HL-60 (cell line): ENCODE data around the gene ADSL.

ENCODE experiments used
- DNase-seq, 2 experiments: peaks; one replicate each; pipeline ENCODE4 v3.0.0-alpha.2; 2010 to 2020; ENCODE audit warnings: low read depth in 1 of 2, low spot score in 1 of 2
- H3K27ac ChIP-seq: fragments of 250-450 bp; sonication (Bioruptor Pico); replicated peaks from 2 replicates; pipeline ENCODE4 v1.5.1; 2020; ENCODE audit warnings: mild to moderate bottlenecking, moderate library complexity
- H3K27me3 ChIP-seq: fragments of 250-450 bp; sonication (Bioruptor Pico); 2 replicates; pipeline ENCODE4 v1.5.1; 2021; ENCODE audit warnings: mild to moderate bottlenecking, moderate library complexity; ENCODE audit not compliant: insufficient read depth, poor library complexity, severe bottlenecking
- H3K4me3 ChIP-seq: replicated peaks from 2 replicates; pipeline ENCODE4 v1.5.1; 2011; ENCODE audit warnings: mild to moderate bottlenecking, control low read depth, low read length; ENCODE audit not compliant: insufficient read depth
- GABPA ChIP-seq: IDR thresholded peaks from 2 replicates; pipeline ENCODE4 v1.6.1; 2012; ENCODE audit warnings: low read depth
- POLR2AphosphoS5 ChIP-seq: IDR thresholded peaks from 2 replicates; pipeline ENCODE4 v1.6.1; 2012; ENCODE audit warnings: low read depth
- SPI1 ChIP-seq: IDR thresholded peaks from 2 replicates; pipeline ENCODE4 v1.6.1; 2012; ENCODE audit warnings: low read depth, mild to moderate bottlenecking, borderline replicate concordance
- TF ChIP-seq, protein P1 (sequence below): IDR thresholded peaks from one replicate; pipeline ENCODE4 v1.5.1; 2011; ENCODE audit warnings: low read length, control low read depth, inconsistent platforms; ENCODE audit not compliant: insufficient read depth
- TF ChIP-seq, protein P2 (sequence below): IDR thresholded peaks from 2 replicates; pipeline ENCODE4 v1.6.1; 2012; ENCODE audit warnings: low read depth; ENCODE audit not compliant: insufficient replicate concordance

Gene ADSL

DNA sequence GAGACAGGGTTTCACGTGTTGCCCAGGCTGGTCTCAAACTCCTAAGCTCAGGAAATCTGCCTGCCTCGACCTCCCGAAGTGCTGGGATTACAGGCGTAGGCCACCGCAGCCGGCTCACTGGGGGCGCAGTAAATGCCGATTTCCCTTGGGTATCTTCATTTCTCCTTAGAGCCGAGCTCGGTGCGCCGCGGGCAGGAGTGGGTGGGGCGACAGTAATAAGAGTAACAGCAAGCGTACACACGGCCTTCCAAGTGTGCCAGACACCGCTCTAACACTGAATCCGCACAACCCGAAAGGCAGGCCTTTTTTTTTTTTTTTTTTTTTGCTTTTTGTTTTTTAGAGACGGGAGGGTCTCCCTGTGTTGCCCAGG, 500 bp upstream of the ADSL start:
- no peak for TF ChIP-seq POLR2AphosphoS5
- TF ChIP-seq, protein P1, sequence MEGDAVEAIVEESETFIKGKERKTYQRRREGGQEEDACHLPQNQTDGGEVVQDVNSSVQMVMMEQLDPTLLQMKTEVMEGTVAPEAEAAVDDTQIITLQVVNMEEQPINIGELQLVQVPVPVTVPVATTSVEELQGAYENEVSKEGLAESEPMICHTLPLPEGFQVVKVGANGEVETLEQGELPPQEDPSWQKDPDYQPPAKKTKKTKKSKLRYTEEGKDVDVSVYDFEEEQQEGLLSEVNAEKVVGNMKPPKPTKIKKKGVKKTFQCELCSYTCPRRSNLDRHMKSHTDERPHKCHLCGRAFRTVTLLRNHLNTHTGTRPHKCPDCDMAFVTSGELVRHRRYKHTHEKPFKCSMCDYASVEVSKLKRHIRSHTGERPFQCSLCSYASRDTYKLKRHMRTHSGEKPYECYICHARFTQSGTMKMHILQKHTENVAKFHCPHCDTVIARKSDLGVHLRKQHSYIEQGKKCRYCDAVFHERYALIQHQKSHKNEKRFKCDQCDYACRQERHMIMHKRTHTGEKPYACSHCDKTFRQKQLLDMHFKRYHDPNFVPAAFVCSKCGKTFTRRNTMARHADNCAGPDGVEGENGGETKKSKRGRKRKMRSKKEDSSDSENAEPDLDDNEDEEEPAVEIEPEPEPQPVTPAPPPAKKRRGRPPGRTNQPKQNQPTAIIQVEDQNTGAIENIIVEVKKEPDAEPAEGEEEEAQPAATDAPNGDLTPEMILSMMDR = no peak
- no peak for TF ChIP-seq SPI1
- TF ChIP-seq, protein P2, sequence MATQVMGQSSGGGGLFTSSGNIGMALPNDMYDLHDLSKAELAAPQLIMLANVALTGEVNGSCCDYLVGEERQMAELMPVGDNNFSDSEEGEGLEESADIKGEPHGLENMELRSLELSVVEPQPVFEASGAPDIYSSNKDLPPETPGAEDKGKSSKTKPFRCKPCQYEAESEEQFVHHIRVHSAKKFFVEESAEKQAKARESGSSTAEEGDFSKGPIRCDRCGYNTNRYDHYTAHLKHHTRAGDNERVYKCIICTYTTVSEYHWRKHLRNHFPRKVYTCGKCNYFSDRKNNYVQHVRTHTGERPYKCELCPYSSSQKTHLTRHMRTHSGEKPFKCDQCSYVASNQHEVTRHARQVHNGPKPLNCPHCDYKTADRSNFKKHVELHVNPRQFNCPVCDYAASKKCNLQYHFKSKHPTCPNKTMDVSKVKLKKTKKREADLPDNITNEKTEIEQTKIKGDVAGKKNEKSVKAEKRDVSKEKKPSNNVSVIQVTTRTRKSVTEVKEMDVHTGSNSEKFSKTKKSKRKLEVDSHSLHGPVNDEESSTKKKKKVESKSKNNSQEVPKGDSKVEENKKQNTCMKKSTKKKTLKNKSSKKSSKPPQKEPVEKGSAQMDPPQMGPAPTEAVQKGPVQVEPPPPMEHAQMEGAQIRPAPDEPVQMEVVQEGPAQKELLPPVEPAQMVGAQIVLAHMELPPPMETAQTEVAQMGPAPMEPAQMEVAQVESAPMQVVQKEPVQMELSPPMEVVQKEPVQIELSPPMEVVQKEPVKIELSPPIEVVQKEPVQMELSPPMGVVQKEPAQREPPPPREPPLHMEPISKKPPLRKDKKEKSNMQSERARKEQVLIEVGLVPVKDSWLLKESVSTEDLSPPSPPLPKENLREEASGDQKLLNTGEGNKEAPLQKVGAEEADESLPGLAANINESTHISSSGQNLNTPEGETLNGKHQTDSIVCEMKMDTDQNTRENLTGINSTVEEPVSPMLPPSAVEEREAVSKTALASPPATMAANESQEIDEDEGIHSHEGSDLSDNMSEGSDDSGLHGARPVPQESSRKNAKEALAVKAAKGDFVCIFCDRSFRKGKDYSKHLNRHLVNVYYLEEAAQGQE = no peak
- TF ChIP-seq GABPA = no peak
- Histone ChIP-seq H3K4me3 (peak overlapping the region; percentile 82), H3K27me3 (no peaks in the 10 kb centered on the region), H3K27ac (peak overlapping the region; percentile 85)
- DNase-seq = peak; percentile 43 to 62

DNA sequence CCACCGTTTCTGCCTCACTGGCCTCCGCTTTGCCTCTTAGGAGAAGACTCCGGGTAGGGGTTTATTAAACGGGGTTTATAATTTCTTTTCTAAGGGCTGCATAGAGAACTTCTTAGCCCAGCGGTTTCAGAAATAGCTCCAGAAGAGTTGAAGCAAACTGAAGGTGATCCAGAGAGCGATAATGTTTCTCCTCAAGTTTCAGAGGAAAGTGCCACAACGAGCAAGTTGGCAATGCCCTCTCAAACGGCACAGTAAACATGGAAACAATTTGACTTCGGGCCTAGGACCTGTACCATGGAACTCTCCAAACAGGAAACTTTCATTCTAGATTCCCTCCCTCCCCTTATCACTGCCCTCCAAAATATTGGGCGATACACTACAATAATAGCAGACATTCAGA, 1.0 kb downstream of the ADSL start:
- Histone ChIP-seq H3K27ac (peak overlapping the region; percentile 85), H3K27me3 (no peaks in the 10 kb centered on the region), H3K4me3 (peak overlapping the region; percentile 82)
- DNase-seq = no peak
- TF ChIP-seq POLR2AphosphoS5 (no peak), SPI1 (no peak), GABPA (no peak)
- TF ChIP-seq, protein P2 = no peak
- TF ChIP-seq, protein P1 = no peak

DNA sequence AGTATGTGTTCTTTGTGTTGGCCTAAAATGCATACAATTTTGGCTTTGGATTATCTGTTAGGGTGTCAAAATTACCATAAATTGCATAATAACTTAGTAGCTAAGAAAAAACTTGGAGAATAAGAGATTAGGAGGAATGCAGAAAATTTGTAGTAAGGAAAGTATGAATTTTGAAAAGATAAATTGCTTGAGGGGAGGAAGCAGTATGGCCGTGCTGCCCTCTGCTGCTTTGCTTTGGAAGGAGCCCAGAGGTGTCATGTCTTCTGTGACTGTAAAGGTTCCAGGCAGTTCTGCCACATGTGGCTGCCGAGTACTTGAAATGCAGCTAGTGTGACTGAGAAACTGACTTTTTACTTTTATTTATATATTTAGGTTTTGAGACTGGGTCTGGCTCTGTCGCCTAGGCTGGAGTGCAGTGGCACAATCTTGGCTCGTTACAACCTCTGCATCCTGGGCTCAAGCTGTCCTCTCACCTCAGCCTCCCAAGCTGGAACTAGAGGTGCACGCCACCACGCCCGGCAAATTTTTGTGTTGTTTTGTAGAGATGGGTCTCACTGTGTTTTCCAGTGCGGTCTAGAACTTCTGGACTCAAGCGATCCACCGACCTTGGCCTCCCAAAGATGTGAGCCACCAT, 1.8 kb downstream of the ADSL start:
- Histone ChIP-seq H3K27ac (peak overlapping the region; percentile 85), H3K4me3 (peak overlapping the region; percentile 82), H3K27me3 (no peaks in the 10 kb centered on the region)
- DNase-seq = peak; percentile 47 to 67
- TF ChIP-seq, protein P1 = peak; percentile 68
- no peak for TF ChIP-seq GABPA

DNA sequence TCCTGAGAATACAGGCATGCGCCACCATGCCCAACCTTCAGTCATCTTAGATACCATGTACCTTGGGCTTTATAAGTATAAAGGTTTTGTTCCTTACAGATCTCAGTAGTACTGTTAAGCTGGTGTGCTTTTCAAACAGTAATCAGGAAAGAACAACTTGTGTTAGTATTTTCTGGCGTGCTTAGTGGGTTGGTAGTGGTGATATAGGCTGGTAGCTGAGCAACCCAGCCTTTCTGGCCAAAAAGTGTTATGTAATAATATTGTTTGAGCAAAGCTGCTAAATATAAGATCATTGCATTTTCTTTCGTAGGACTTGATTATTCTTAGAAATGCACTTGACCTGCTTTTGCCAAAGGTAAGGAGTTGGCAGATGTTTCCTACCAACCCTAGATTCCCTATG, 6.5 kb downstream of the ADSL start:
- Histone ChIP-seq H3K4me3 (no peak overlapping the region), H3K27me3 (no peaks in the 10 kb centered on the region)

More for the DNA sequence above, 6.5 kb downstream of the ADSL start:
- no peak for DNase-seq
- no peak overlapping the region for H3K27ac ChIP-seq
- TF ChIP-seq GABPA (no peak), POLR2AphosphoS5 (no peak), SPI1 (no peak)
- TF ChIP-seq, protein P1 = no peak
- TF ChIP-seq, protein P2 = no peak
